Fibroblast of lung (primary cell): ENCODE results near the gene PHKG2. TPM values are rescaled to one million over a fixed set of nuclear protein-coding genes. Genes with fewer than 3 reads are reported as not detected.

Experiments used
- DNase-seq, 2 donors: peaks; one replicate each; pipeline versions ENCODE4 v3.0.0 to v3.0.0-alpha.2; 2010; ENCODE audit warnings: low read depth in 2 of 2
- H2AFZ ChIP-seq: 2 replicates; pipeline ENCODE4 v1.5.1; 2012; ENCODE audit warnings: low read length, control low read depth, inconsistent platforms
- H3K27ac ChIP-seq: 2 replicates; pipeline ENCODE4 v1.5.1; 2011; ENCODE audit warnings: low read length, control low read depth; ENCODE audit not compliant: insufficient read depth
- H3K27me3 ChIP-seq: 2 replicates; pipeline ENCODE4 v1.5.1; 2011; ENCODE audit warnings: mild to moderate bottlenecking, low read length; ENCODE audit not compliant: control insufficient read depth, insufficient read depth
- H3K36me3 ChIP-seq: 2 replicates; pipeline ENCODE4 v1.5.1; 2011; ENCODE audit warnings: low read length; ENCODE audit not compliant: control insufficient read depth, insufficient read depth
- H3K4me1 ChIP-seq: 2 replicates; pipeline ENCODE4 v1.5.1; 2011; ENCODE audit warnings: low read length; ENCODE audit not compliant: control insufficient read depth, insufficient read depth; ENCODE audit errors: extremely low read depth
- H3K4me2 ChIP-seq: 2 replicates; pipeline ENCODE4 v1.5.1; 2011; ENCODE audit warnings: low read length, control low read depth; ENCODE audit not compliant: insufficient read depth; ENCODE audit errors: extremely low read depth
- H3K4me3 ChIP-seq, 4 experiments: fragments of 200-600 bp in 1 of 4; sonication (generic) in 1 of 4; replicated peaks in 1 of 4; 2 replicates each; pipeline ENCODE4 v1.5.1; 2011 to 2016; ENCODE audit warnings: low read length in 4 of 4, low read depth in 3 of 4, mild to moderate bottlenecking in 3 of 4, control low read depth in 2 of 4, inconsistent platforms in 1 of 4, mixed read lengths in 1 of 4; ENCODE audit not compliant: insufficient read depth in 1 of 4; ENCODE audit errors: control extremely low read depth in 1 of 4
- H3K79me2 ChIP-seq: 2 replicates; pipeline ENCODE4 v1.5.1; 2012; ENCODE audit warnings: mild to moderate bottlenecking, low read length, inconsistent platforms; ENCODE audit not compliant: control insufficient read depth, insufficient read depth
- H3K9ac ChIP-seq: 2 replicates; pipeline ENCODE4 v1.5.1; 2011; ENCODE audit warnings: mild to moderate bottlenecking, low read length, control low read depth; ENCODE audit not compliant: insufficient read depth
- H3K9me3 ChIP-seq: 2 replicates; pipeline ENCODE4 v1.5.1; 2012; ENCODE audit warnings: low read depth, low read length; ENCODE audit not compliant: control insufficient read depth, insufficient read depth
- H4K20me1 ChIP-seq: 2 replicates; pipeline ENCODE4 v1.5.1; 2011; ENCODE audit warnings: low read length; ENCODE audit not compliant: control insufficient read depth, insufficient read depth; ENCODE audit errors: extremely low read depth
- CTCF ChIP-seq, 2 donors: IDR thresholded peaks in 1 of 2; conservative IDR thresholded peaks in 1 of 2; 1 replicate in 1 of 2; 2 replicates in 1 of 2; pipeline ENCODE4 v1.5.1; 2011 to 2012; ENCODE audit warnings: low read length in 2 of 2, control low read depth in 1 of 2, inconsistent platforms in 1 of 2, low read depth in 1 of 2, mild to moderate bottlenecking in 1 of 2
- EZH2 ChIP-seq: IDR thresholded peaks from 2 replicates; pipeline ENCODE4 v1.5.1; 2012; ENCODE audit warnings: low read length, control low read depth, mild to moderate bottlenecking; ENCODE audit errors: missing control alignments
- polyA plus RNA-seq, 2 donors: library from polyadenylated mRNA; depleted of rRNA in 1 of 2; stranded (reverse) in 1 of 2; unstranded in 1 of 2; fragments of >200 nt; gene quantifications; 2 replicates each; pipeline ENCODE4 v1.2.1, GENCODE V29; 2011 to 2012; ENCODE audit warnings: missing spikeins in 1 of 2
- total RNA-seq: library from RNA; depleted of rRNA; stranded (reverse); fragments of >200 nt; gene quantifications from 2 replicates; pipeline ENCODE4 v1.2.1, GENCODE V29; 2014

The PHKG2 gene
- total and polyA plus RNA-seq, 2 donors (not counting 1 experiment from before 2014, with no cell fraction given): 15.4 to 19.4 TPM

GRCh38 chr16:30756781-30757100 is 8.5 kb downstream of the PHKG2 start:
- H3K9ac ChIP-seq: no peak overlapping the region
- peaks cover 8% of the 10 kb centered on the region for H3K4me1 ChIP-seq
- H3K9me3 ChIP-seq: no peaks in the 10 kb centered on the region
- H2AFZ ChIP-seq: no peak overlapping the region
- no peaks in the 10 kb centered on the region for H4K20me1 ChIP-seq
- no peak overlapping the region for H3K4me2 ChIP-seq
- peaks cover 21% of the 10 kb centered on the region for H3K36me3 ChIP-seq
- no peak overlapping the region for H3K27ac ChIP-seq
- no peaks in the 10 kb centered on the region for H3K79me2 ChIP-seq
- no peak overlapping the region for H3K4me3 ChIP-seq
- H3K27me3 ChIP-seq: no peaks in the 10 kb centered on the region
- no peak for DNase-seq
- no peak for TF ChIP-seq EZH2
- no peak for TF ChIP-seq CTCF (conservative IDR thresholded peaks at IDR 0.05 in 1 of 2, IDR thresholded peaks at IDR 0.05 in 1 of 2; ENCODE audit: low read depth in 1 of 2, low read length in 2 of 2)

- Histone ChIP-seq H3K4me3 (no peak overlapping the region), H3K9me3 (no peaks in the 10 kb centered on the region), H3K27ac (no peak overlapping the region), H3K79me2 (peaks cover 1% of the 10 kb centered on the region), H3K27me3 (no peaks in the 10 kb centered on the region), H2AFZ (no peak overlapping the region), H3K4me1 (peaks cover 8% of the 10 kb centered on the region), H3K9ac (no peak overlapping the region), H3K4me2 (no peak overlapping the region), H3K36me3 (peaks cover 21% of the 10 kb centered on the region), H4K20me1 (no peaks in the 10 kb centered on the region)
- DNase-seq: no peak
- TF ChIP-seq CTCF (conservative IDR thresholded peaks at IDR 0.05 in 1 of 2, IDR thresholded peaks at IDR 0.05 in 1 of 2; ENCODE audit: low read depth in 1 of 2, low read length in 2 of 2): no peak
Measured at GRCh38 chr16:30757316-30757715, 9.1 kb downstream of the PHKG2 start.

GRCh38 chr16:30758988-30759491 is 10.8 kb downstream of the PHKG2 start:
- peaks cover 14% of the 10 kb centered on the region for H3K4me1 ChIP-seq
- no peak overlapping the region for H2AFZ ChIP-seq
- H3K36me3 ChIP-seq: peaks cover 22% of the 10 kb centered on the region
- no peaks in the 10 kb centered on the region for H4K20me1 ChIP-seq
- DNase-seq: no peak
- H3K9me3 ChIP-seq: no peaks in the 10 kb centered on the region
- peaks cover 19% of the 10 kb centered on the region for H3K79me2 ChIP-seq
- no peak overlapping the region for H3K9ac ChIP-seq
- no peaks in the 10 kb centered on the region for H3K27me3 ChIP-seq
- H3K4me2 ChIP-seq: no peak overlapping the region
- H3K27ac ChIP-seq: no peak overlapping the region
- TF ChIP-seq EZH2: no peak
- TF ChIP-seq CTCF (conservative IDR thresholded peaks at IDR 0.05 in 1 of 2, IDR thresholded peaks at IDR 0.05 in 1 of 2; ENCODE audit: low read depth in 1 of 2, low read length in 2 of 2): no peak
- no peak overlapping the region for H3K4me3 ChIP-seq
